GM19023 (cell line): Measurements from ENCODE around the gene VWA8.
"Not testable (repeated sequence)": the region's sequence is repeated elsewhere in the genome, so short reads cannot be mapped to it uniquely, and the experiment has no call there.

Experiments used
- ATAC-seq: cut with Tn5 transposase; IDR thresholded peaks from one replicate; pipeline ENCODE4 v1.9.1; 2021; ENCODE audit warnings: mild to moderate bottlenecking, moderate library complexity; ENCODE audit not compliant: unreplicated experiment

The VWA8 gene

DNA sequence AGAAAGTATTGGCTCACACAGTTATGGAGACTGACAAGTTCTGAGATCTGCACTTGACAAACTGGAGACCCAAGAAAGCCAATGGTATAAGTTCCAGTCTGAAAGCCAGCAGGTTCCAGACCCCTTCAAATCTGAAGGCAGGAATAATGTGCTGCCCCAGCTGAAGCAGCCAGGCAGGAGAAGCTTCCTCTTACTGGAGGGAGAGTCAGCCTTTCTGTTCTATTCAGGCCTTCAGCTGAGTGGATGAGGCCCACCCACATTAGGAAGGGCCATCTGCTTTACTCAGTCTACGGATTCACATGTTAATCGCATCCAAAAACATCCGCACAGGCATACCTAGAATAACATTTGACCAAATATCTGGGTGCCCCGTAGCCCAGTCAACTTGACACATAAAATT, 8.2 kb upstream of the VWA8 start:
- ATAC-seq = no peak

DNA sequence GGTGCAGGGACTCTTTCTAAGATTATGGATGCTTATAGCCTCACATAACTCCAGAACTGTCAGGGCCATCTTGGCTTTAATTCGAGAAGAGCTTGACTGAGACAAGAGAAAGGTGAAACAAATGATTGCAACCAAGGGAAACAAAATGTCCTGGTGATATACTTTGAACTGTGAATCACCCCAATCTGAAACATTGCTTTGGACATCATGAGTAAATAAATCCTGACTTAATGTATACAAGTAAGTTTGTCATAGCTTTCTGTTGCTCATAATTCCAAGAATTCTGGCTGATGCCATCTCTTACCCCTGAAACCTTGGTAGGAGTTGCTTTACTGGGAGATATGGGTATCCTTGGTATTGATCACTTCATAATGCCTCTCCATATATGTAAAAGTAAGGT, 5.8 kb upstream of the VWA8 start:
- no peak for ATAC-seq

GRCh38 chr13:41962994-41963393, 2.1 kb upstream of the VWA8 start:
- ATAC-seq = no peak

- ATAC-seq = no peak
Observed at GRCh38 chr13:41961466-41961760, 504 bp upstream of the VWA8 start.

GRCh38 chr13:41960211-41960636, 685 bp downstream of the VWA8 start:
- ATAC-seq = no peak

DNA sequence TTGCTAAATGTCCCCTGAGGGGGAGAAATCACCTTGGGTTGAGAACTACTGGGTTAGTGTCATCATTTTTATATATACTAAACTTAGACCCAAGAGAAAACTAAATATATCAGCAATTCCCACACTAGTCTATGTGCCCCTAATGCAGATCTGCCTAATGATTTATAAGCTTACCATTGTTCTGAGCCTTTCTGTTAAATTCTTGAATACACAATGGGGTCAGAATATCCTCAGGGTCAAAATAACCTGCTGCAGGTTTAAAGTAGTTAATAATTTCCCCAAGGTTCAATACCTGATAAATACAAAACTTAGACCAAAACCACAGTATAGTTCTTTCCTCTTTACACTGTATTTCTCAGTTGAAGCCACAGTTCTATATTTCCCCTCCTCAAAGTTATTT, 4.6 kb downstream of the VWA8 start:
- no peak for ATAC-seq

DNA sequence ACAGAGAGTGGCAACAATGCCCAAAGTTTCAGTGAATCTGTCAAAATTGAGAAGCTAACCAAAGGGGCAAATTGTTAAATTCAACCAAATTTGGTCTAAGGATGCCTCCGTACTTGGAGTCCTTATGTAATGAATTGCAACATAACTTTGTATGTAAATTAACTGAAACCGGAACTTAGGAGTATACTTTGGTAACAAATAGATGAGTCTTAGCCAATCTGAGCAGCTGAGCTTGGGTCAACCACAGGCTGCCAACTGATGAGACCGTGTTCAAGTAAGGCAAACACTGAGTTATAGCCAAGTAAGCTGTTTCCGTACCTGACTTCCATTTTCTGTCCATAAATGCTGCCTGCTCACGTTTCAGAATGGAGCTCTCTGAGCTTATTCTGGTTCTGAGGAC, 5.3 kb downstream of the VWA8 start:
- no peak for ATAC-seq

GRCh38 chr13:41954226-41954625, 6.7 kb downstream of the VWA8 start:
- ATAC-seq = no peak

GRCh38 chr13:41952749-41953148, 8.2 kb downstream of the VWA8 start:
- ATAC-seq = no peak

- ATAC-seq = not testable (repeated sequence)
Observed at GRCh38 chr13:41949104-41949503, 11.8 kb downstream of the VWA8 start.

DNA sequence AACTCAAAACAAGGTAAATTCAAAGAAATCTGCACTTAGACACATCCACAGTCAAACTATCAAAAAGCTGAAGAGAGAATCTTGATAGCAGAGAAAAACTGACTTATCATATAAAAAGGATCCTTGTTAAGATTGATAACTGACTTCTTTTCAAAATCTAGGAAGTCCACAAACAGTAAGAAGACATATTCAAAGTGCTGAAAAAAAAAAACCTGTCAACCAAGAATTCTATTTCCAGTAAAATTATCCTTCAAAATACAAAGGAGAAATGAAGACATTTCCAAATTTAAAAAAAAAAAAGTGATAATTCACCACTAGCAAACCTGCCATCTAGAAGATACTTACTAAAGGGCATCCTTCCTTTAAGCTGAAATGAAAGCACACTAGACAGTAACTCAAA, 15.0 kb downstream of the VWA8 start:
- no peak for ATAC-seq

- ATAC-seq = no peak
Observed at GRCh38 chr13:41944635-41945397, 16.1 kb downstream of the VWA8 start.

DNA sequence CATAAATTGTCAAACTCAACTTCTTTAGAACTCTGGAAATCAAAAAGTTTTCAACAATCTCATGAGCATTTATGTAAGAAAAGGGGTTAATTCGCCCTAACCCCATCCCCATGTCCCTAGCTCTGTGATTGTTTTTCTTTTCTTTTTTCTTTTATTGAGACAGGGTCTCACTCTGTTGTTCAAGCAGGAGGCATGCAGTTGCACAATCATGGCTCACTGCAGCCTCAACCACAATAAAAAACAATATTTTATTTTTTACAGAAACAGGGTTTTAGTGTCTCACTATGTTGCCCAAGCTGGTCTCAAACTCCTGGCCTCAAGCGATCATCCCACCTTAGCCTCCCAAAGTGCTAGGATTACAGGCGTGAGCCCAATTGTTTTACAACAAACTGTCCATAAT, 16.7 kb downstream of the VWA8 start:
- no peak for ATAC-seq

GRCh38 chr13:41942462-41943094, 18.3 kb downstream of the VWA8 start:
- ATAC-seq = no peak

DNA sequence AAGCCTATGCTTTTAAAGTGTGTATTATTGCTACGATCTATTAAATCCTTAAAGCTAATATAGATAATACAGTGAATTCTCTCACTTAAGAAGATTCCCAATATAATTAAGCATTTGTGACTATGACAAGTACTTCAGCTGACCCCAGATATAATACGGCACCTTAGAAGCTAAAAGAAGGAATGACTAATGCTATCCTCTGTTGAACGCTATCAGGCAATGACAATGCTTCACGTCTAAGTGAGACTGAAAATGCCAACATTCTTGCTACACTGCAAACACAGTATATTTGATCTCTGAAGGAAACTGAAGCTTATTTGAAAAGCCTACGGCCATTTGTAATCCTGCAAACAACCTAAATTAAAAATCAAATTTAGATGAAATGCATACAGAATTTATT, 19.7 kb downstream of the VWA8 start:
- no peak for ATAC-seq

DNA sequence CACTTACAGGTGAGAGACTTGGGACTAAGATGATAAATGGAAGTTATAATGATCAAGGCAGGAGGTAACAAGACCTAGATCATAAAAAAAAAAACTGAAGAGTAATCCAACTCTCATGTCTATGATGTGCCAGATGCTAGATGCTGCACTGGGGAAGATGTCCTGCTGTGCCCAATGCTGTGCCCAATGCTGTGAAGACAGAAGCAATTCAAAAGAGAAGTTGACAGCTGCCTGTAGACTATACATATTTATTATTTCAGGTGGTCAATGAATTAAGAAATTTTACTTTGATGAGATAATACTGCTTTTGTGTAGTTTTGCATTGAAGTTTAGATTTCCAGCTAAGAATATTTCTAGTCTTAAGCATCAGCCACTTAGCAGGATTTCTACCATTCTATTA, 21.5 kb downstream of the VWA8 start:
- ATAC-seq = no peak

DNA sequence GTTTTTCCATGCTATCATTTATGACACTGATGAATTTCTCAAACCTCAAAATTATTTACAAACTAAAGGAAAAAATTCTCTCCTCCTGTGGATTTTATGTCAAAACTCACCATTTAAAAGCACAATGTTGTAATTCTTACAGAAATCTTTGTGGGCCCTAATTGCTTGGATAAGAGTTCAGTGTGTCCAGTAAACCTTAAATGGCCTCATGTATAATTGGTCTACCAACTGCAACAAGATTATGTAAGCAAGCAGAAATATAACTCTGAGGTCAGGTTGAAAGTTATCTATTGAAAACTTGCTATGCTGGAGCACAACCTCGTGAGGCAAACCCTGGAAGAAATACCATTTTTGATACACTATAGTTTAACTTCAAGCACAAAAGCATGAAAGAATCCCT, 22.0 kb downstream of the VWA8 start:
- no peak for ATAC-seq

DNA sequence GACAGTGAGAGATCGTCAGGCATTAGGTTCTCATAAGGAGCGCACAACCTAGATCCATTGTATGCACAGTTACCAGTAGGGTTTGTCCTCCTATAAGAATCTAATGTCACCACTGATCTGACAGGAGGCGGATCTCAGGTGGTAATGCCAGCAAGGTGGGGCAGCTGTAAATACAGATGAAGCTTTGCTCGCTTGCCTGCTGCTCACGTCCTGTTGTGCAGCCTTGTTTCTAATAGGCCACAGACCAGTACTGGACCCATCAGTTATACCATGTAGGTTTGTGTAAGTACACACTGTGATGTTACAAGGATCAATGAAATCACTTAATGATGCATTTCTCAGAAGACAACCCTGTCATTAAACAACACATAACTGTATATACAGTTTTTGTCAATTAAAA, 23.5 kb downstream of the VWA8 start:
- ATAC-seq = no peak

DNA sequence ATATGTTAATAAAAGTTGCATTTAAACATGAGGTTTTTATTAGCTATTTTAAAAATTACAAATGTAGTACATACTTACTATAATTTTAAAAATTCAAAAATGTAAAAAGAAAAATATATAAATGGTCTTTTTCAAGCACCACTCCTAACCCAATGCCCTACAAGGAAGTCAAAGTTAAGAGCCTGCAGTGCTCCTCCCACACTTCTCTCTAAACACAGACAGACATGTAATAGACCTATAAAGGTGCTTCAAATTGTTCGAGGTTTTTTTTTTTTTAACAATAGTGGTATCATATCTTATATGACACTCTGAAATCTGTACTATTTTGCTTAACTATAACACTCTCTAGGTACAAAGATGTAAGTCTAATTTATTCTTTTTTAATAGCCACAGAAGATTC, 25.4 kb downstream of the VWA8 start:
- no peak for ATAC-seq

DNA sequence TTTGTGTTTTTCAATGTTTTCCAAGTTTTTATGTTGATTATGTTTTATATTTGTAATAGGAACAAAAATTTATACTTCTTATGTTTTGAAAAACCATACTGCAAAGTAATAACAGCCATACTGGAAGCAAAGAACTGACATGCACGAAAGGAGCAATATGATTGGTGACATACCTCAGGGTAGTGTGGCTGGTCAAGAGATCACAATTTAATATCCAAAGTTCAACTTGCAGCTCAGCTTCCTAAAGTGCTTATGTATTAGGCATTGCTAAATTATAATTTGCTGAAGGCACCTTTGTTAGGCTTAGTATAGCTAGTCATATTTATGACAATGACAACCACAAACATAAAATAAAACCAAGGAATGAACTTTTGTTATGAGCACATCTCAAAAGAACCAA, 25.9 kb downstream of the VWA8 start:
- no peak for ATAC-seq

DNA sequence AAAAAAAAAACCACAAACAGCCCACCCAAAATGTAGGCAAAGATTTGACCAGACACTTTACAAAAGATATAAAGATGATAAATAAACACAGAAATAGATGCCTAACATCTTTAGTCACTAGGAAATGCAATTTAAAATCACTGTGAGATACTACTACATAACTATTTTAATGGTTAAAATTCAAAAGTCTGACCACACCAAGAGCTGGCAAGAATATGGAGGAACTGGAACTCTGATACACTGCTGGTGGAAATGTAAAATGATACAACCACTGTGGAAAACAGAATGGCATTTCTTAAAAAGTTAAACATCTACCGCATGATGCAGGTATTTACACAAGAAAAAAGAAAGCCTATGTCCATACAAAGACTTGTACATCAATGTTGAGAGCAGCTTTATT, 26.8 kb downstream of the VWA8 start:
- no peak for ATAC-seq

GRCh38 chr13:41931337-41931736, 29.6 kb downstream of the VWA8 start:
- no peak for ATAC-seq

DNA sequence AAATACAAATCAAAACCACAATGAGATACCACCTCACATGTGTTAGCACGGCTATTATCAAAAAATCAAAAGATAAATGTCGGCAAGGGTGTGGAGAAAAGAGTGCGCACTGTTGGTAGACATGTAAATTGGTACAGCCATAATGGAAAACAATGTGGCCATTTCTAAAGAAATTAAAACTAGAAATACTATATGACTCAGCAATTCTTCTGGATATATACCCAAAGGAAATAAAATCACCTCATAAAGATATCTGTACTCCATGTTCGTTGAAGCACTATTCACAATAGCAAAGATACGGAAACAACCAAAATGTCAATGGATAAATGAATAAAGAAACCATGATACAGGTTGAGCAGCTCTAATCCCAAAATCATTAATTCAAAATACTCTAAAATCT, 30.8 kb downstream of the VWA8 start:
- no peak for ATAC-seq
